GM19468 (cell line): ENCODE data around the gene CCDC201.
"Not testable (repeated sequence)": the region's sequence is repeated elsewhere in the genome, so short reads cannot be mapped to it uniquely, and the experiment has no call there.

Experiments
- ATAC-seq: cut with Tn5 transposase; IDR thresholded peaks from one replicate; pipeline ENCODE4 v1.9.1; 2021; ENCODE audit warnings: mild to moderate bottlenecking, moderate library complexity, moderate number of reproducible peaks; ENCODE audit not compliant: unreplicated experiment; ENCODE audit errors: extremely low read depth

Gene CCDC201

DNA sequence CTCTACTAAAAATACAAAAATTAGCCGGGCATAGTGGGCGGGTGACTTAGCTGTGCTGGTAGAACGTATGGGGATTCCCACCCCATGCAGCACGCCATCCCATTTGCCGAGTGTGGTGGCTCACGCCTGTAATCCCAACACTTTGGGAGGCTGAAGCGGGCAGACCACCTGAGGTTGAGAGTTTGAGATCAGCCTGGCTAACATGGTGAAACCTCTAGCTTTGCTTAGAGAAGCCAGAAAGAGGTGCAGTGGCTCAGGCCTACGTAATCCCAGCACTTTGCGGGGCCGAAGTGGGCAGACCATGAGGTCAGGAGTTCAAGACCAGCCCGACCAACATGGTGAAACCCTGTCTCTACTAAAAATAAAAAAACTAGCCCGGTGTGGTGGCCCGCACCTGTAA is 45.2 kb downstream of the CCDC201 start:
- ATAC-seq, result not testable (repeated sequence)

DNA sequence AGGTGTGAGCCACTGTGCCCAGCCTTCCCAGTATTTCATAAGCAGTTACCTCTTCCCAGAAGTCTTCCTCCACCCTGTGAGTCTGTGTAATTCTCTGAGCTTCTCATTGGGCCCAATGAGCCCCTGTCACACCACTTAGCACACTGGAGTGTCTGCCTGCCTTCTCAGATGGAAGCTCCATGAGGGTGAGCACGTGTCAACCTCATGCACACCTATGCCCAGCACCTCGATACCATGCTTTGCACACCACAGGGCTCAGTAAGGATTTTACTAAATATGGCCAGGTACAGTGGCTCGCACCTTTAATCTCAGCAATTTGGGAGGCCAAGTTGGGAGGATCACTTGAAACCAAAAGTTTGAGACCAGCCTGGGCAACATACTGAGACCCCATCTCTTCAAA is 46.3 kb downstream of the CCDC201 start:
- not testable (repeated sequence) for ATAC-seq

DNA sequence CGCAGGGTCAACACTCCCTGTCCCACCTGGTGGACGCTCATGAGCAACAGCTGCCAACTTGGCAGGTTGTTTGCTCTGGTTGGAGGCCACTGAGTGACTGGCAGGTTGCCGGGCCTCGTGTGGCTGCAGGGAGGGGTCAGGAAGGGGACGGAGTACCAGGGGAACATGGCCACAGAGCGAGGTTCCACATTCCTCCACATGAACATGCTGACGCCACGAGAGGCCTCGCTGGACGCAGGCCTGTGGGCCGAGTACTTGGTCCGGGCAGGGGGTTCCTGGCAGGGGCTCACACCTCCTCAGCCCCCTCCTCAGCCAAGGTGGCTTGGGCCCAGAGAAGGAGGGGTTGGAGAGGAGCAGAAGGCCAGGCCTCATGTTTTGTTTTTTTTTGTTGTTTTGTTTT is 54.1 kb downstream of the CCDC201 start:
- ATAC-seq, result not testable (repeated sequence)

DNA sequence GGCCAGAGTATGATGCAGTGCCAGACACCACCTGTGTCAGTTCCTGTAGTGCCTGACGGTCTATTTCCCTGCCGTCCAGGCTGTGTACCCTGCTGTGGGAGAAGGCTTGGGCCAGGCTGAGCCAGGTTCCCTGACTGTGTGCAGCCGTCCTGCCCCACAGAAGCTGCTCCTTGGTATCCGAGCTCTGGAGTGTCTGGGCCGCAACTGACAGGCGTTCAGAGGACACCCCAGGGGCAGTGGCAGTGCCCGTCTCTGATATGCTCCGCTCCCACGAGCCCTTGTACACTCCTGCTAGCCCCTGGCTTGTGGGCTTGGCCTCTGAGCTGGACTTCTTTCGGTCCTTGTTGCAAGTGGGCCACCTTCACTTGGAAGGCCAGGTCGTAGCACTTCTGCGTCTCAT is 55.0 kb downstream of the CCDC201 start:
- not testable (repeated sequence) for ATAC-seq

DNA sequence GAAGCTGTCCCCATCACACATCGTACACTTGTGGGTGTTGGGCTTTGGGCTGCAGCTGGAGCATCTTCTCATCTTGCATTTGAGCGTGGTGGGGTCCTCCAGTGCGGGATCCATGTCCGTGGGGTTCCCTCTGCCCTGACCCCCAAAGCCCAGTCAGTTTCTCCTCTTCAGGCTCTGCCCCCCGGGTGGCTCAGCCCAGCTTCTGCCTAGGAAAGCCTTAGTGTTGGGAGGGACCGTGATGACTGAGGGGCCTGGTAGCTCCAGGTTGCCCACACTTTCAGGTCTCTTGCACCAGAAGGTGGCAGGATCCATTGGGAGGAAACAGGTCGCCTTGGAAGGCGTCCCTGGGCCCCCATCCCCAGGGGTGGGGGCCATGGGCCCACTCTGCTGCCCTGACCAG is 55.9 kb downstream of the CCDC201 start:
- ATAC-seq, result not testable (repeated sequence)

DNA sequence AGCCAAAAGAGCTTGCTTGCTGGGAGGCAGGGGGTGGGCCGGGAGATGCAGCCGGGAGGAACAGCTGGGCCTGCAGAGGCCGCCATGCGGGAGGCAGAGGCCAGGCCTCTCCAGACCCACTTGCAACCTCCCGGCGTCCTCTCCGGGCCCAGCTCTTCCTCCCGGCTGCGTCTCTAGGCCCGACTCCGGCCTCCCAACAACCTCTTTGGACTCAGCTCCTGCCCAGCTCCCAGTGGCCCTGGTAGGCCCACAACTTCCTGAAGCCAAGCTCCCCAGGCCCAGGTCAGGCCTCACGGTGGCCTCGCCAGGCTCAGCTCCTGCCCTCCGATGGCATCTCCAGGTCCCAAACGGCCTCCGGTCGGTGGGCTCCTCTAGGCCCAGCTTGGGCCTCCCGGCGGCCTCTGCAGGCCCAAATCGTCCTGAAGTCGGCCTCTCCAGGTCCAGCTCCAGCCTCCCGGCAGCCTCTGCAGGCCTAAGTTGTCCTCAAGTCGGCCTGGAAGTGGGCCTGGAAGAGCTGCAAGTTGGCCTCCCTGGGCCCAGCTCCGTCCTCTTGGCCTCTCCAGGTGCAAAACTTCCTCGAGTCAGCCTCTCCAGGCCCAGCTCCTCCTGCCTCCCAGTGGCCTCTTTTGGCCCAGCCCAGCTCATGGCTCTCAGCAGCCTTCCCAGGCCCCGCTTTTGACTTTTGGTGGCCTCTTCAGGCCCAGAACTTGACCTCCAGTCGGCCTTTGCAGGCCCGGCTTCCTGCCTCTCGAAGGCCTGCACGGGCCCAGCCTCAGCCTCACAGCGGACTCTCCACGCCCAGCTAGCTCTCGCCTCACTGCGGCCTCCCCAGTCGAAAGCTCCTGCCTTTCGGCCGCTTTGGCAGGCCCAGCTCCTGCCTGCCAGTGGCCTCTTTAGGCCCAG is 58.4 kb downstream of the CCDC201 start:
- not testable (repeated sequence) for ATAC-seq

DNA sequence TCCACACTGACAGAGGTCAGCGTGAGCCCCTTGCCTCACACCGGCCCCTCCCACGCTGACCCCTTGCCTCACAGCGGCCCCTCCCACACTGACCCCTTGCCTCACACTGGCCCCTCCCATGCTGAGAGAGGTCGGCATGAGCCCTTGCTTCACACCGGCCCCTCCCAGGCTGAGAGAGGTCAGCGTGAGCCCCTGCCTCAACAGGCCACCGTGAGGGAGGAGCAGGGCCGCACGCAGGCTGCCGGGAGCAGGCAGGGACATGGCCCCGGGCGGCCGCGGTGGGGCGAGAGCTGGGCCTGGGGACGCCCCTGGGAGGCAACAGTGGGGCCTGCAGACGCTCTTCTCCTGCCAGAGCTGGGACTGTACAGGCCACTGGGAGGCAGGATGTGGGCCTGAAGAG is 59.1 kb downstream of the CCDC201 start:
- ATAC-seq, result not testable (repeated sequence)

DNA sequence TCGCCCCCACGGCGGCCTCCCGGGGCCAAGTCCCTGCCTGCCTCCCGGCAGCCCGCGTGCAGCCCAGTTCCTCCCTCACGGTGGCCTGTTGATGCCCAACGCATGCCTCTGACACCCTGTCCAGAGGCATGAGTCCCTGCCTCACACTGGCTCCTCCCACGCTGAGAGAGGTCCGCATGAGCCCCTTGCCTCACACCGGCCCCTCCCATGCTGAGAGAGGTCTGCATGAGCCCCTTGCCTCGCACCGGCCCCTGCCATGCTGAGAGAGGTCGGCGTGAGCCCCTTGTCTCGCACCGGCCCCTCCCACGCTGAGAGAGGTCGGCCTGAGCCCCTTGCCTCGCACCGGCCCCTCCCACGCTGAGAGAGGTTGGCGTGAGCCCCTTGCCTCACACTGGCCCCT is 59.9 kb downstream of the CCDC201 start:
- ATAC-seq, result no peak

DNA sequence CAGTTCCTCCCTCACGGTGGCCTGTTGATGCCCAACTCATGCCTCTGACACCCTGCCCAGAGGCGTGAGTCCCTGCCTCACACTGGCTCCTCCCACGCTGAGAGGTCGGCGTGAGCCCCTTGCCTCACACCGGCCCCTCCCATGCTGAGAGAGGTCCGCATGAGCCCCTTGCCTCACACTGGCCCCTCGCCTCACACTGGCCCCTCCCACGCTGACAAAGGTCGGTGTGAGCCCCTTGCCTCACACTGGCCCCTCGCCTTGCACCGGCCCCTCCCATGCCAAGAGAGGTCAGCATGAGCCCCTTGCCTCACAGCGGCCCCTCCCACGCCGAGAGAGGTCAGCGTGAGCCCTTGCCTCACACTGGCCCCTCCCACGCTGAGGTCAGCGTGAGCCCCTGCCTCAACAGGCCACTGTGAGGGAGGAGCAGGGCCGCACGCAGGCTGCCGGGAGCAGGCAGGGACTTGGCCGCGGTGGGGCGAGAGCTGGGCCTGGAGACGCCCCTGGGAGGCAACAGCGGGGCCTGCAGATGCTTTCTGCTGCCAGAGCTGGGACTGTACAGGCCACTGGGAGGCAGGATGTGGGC is 61.1 kb downstream of the CCDC201 start:
- ATAC-seq, result not testable (repeated sequence)

DNA sequence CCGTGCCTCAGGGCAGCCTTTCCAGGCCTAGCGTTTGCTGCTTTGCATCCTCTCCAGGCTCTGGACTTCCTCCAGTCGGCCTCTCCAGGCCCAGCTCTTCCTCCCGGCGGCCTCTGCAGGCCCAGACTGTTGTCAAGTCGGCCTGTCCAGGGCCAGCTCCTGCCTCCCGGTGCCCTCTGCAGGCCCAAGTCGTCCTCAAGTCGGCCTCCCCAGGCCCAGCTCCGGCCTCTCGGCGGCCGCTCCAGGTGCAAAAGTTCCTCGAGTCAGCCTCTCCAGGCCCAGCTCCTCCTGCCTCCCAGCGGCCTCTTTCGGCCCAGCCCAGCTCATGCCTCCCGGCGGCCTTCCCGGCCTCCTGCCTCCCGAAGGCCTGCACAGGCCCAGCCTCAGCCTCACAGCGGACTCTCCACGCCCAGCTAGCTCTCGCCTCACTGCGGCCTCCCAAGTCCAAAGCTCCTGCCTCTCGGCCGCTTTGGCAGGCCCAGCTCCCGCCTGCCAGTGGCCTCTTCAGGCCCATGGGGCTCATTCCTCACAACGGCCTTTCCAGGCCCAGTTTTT is 62.4 kb downstream of the CCDC201 start:
- not testable (repeated sequence) for ATAC-seq
